ENCODE results near the gene TMEM273.

Gene TMEM273, protein sequence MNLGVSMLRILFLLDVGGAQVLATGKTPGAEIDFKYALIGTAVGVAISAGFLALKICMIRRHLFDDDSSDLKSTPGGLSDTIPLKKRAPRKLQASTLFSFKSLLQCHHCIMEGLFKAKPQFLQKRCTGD

DNA sequence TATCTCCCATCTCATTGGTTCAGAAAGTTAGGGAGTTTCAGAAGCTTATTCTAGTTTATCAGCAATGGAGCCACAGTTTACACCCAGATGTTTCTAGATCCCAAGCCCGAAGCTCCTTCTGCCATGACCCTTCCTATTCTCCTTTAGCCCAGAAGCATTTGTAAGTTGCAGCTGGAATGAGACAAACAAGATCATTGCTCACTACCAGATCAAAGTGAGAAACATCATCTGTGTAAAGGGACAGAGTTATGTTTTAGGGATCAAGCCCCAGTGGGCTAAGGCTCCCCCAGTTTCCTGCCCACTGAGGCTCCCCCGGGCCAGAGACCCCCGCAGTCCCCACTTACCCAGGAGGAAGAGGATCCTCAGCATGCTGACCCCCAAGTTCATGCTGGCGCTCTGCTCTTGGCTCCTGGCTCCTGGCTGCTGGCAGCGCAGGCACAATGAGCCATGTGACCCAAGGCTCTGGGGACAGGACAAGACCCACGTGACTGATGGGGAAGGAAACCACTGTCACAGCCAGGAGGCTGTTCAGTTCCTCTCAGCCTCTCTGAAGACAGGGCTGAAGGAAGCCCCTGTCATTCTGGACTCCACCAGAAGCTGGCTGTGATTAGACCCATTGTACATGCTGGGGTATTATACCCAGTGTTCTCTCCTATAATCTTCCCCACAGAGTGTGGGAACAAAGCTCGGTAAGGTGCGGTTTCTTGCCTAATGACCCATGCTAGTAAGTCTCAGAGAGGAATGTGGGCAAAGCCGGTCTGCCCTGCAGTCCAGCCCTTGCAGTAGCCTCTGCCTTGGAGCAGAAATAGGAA lies at the start of gene TMEM273:
Gene TMEM273 (minus strand): TSS at position 442 of the 812 bp plus-strand sequence. CDS start 55 bp downstream, at position 387.
- DNase-seq (ENCODE audit: low spot score): no peak

DNA sequence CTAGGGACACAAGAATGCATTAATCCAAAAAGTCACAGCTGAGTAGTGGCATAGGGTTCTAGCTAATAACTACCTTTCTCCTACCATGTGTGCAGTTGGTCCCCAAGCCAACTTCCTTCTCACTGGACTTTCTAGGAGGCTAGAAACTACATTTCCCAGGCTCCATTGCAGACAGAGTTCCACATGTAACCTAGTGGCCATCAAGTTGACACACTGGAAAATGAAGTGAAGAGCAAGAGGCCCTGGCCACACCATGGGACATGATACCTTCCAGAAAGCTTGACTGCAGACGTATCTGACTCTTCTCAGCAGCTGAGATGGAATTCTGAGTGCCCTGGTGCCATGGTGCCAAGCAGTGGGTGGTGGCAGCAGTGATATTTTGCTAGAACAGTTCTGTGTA lies 49.8 kb upstream of the TMEM273 start:
- DNase-seq (ENCODE audit: low spot score): no peak

DNA sequence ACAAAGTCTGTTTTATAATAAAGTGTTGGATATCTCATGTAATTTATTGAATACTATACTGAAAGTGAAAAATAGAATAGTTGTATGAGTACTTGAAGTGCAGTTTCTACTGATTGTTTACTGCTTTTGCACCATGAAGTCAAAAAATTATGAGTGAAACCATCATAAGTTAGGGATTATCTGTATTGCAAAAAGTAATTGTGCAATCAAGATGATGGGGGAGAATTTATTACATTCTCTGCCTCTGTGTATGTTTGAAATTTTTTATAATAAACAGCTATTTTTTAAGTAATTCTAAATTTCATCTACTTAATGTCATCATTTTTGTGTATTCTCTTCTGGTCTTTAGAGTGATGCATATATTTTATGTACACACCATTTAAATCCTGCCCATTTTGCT lies 47.2 kb upstream of the TMEM273 start:
- no peak for DNase-seq (ENCODE audit: low spot score)

DNA sequence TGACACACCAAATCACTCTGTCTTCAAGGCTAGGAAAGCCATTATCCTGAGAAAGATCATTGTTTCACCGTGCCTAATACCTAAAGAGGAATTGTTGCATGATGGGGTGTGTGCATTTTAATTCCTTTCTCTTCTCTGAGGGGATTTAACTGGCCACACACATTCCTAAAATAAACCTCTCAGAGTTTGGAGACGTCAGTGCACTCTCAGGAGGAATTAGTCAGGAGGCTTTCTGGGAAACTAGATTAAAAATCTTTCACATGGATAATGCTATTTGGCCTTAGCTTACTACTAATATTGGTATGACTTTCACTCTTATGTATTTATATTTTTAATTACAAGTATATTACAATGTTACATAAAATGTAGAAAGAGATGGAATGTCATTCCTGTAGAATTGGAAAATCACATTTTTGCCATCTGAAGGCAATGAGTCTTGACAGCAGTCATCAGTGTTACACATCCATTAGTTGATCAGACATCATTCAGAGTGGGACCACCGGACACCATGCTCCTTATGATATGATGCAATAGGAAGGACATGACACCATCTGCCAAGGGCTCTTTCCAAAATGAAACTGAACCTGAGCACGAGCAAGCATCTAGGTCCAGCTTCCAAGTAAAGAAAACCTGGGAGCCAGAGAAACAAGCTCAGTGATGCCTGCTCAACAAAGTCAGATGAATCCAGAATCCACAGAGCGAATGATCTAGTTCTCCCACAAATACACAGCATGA lies 43.1 kb upstream of the TMEM273 start:
- no peak for DNase-seq (ENCODE audit: low spot score)

DNA sequence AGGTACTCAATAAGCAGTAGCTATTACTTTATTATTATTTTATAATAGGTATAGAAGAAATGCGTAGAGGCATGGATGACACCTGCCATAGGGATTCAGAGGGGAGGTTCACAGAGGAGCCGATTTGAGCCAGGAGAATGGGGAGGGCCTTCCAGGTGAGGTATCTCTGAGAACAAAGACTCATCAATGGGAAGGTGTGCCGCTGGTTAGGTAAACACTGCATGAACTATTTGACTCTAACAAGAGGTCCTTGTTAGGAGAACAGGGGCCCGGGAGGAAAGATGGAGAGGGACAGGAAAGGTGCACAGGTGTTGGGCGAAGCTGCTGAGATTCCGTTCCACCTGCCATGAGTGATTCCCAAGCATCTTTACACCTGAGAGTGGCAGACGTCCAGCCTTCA lies 41.8 kb upstream of the TMEM273 start:
- DNase-seq (ENCODE audit: low spot score): no peak

DNA sequence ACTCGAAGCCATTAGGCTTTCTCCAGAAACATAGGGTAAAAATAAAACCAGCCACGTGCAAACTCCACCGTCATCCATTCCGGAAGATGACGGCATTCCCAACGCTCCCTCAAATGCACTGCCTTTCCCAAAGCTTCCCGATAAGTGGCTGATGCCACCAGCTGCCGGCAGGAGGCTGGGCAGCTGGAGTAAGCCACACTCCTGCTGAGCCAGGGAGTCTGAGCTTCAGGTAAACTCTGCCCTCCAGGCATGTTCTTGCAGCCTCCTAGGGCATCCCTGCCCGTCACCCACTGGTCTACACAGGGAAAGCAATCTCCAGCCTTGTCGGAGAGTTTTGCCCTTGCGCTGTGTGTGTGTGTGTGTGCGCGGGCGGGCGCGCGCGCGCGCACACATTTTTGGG lies 40.5 kb upstream of the TMEM273 start:
- no peak for DNase-seq (ENCODE audit: low spot score)

DNA sequence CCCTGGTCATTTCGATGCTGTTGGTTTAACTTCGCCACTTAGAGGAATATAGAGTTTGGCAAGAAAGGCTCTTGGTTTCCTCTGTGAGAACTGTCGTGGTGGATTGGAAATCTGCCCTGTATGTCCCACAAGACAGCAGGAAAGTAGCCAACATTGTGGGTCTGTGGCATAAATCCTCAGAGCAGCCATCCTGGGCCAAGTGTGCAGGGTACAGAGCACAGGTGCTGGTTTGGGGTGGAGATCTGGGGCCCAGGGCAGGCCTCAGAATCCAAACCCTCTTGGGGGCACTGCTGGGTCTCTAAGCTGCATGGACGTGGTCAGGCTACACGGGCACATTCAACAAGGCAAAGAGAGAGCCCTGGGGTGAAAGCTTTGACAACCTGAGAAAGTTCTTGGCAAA lies 39.2 kb upstream of the TMEM273 start:
- DNase-seq (ENCODE audit: low spot score): no peak

DNA sequence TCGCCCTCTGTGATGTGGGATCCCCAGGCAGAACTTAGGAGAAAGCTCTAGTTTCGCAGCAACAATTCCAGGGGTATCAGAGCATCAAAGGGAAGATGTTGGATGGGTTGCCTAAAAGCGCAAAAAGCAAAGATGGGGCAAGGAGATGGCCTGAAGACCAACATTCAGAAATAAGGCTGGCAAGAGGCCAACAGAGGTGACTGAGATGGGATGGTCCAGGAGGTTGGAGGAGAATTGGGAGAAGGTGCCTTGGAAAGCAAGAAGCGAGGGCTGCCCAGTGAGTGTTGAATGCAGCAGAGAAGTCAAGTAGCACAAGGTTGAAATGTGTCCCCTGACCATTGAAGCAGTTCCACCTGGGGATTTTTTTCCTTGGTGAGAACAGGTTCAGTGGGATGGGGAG lies 38.4 kb upstream of the TMEM273 start:
- no peak for DNase-seq (ENCODE audit: low spot score)

DNA sequence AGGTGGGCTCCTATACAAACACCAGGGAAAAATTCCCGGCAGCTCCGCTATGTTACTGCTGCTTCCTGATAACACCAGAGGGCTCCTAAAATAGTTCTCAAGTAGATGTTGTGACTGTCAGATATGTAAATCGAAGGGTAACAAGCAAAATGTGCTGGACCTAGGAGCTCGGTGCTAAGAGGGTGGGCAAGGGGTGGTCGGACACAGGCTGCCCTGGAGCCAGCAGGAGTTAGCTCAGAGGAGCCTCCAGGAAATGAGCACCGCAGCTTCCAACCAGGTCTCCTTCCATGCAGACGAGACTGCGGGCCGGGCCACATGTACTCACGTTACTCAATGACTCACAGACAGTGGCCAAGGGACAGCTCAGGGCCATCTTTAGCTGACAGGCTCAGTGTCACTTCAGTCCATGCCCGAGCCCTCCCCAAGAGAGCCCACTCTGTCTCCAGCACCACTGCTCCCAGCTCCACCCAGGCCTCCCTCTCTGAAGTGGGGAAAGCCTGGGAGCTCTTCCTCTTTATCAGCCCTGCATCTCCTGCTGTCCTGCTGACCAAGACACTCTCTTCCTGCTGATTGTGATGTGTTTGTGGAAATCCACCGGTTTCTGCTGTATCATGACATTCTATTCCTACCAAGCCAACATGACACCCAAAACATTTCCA lies 37.2 kb upstream of the TMEM273 start:
- DNase-seq (ENCODE audit: low spot score): no peak

DNA sequence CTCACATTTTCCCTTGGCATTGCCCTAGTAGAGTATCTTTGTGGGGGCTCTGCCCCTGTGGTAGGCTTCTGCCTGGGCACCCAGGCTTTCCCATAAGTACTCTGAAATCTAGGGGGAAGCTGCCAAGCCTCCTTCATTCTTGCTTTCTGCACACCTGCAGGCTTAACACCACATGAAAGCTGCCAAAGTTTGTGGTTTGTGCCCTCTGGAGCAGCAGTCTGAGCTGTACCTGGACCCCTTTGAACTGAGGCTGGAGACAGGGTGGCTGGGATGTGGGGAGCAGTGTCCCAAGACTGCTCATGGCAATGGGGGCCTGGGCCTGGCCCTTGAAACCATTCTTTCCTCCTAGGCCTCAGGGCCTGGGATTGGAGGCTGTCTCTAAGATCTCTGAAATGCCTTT lies 35.0 kb upstream of the TMEM273 start:
- DNase-seq (ENCODE audit: low spot score): no peak

DNA sequence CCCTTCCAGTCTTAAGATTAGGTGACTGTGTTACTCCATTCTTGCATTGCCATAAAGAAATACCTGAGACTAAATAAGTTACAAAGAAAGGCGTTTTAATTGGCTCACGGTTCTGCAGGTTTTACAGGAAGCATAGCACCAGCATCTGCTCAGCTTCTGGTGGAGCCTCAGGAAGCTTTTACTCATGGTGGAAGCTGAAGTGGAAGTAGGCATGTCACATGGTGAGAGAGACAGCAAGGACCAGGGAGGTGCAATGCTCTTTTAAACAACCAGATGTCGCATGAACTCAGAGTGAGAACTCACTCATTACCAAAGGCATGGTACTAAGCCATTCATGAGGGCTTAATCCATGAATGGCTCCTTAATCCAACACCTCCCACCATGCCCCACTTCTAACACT lies 34.0 kb upstream of the TMEM273 start:
- no peak for DNase-seq (ENCODE audit: low spot score)

DNA sequence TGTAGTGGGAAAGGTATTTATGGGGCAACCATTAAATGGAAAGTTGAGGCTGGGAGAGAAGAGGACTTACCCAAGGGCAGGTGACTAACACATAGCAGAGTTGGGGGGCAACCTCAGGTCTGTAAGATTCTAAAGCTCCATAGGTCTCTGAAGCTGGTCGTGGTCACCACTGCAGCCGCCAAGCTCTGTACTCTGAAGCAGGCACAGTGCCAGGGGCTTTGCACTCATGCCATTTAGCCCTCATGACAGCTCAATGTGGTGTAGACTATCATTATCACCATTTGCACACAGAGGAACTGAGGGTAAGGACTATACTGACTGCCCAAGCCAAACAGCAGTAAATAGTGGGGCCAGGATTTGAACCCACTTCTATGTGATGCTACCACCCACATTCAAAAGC lies 32.5 kb upstream of the TMEM273 start:
- no peak for DNase-seq (ENCODE audit: low spot score)

DNA sequence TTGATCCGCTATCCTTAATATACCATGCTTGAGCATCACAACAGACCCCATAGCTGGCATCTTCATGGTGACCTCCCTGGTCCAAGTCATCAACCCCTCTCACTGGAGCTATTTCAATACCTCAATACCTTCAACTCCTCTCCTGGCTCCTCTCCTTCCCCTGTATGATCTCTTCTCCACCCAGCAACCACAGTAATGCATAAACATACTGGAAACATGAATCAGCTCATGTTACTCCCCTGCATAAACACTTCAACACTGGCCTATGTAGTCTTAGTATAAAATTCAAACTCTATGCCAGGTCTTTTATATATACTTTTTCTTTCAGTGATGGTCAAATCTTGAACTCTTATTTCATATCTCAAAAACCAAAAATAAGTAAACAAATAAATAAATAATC lies 31.8 kb upstream of the TMEM273 start:
- DNase-seq (ENCODE audit: low spot score): no peak

DNA sequence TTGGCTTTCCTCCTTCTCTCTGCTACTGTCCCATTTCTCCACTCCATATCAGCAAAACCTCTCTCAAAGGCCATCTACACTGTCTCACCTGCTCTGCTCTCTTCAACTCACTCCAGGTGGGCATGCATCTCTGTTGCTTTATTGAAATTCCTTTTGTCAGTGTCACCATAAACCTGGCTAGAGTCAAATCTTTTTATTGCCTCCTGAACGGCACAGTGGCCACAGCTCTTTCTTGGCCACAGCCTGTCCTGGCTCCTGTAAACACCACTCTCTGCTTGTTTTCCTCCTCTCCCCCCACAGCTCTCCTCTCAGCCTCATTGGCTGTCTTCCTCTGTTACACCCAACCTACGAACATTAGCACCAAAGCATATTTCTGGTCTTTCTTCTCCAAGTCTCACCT lies 31.1 kb upstream of the TMEM273 start:
- DNase-seq (ENCODE audit: low spot score): no peak

DNA sequence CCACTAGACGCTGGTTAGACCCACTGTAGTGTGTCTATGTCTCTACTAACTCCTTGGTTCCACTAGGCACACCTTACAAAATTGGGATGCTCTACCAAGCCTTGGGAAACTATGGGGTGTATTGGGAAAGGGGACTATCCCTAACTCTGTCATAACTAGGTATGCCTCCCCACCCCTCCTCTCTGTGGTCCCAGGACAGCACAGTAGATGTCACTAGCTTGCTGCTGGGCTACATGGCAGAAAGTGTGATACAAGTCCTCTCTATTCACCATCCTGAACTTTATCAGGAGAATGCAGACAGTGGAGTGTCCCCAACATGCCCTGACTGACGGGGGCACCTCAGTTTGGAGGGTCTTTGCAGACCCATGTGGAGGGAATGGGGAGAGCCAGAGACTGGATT lies 30.3 kb upstream of the TMEM273 start:
- DNase-seq (ENCODE audit: low spot score): no peak

DNA sequence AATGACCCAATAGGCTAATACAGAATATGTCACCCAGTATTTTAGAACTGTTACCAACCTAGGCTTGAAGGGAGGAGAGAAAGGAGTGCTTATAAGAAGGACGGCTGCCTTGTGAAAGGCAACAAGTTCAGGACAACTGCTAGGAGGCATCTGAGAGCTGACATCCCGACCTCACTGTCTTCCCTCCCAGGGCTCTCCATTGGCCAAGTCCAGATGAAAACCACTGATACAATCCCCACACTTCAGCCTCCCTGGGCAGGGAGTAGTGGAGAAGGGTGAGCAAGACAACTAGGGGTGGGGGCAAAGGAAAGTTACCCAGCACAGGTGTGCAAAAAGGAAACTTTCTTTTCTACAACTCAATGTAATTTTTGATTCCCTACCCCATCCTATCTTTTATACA lies 29.5 kb upstream of the TMEM273 start:
- no peak for DNase-seq (ENCODE audit: low spot score)

DNA sequence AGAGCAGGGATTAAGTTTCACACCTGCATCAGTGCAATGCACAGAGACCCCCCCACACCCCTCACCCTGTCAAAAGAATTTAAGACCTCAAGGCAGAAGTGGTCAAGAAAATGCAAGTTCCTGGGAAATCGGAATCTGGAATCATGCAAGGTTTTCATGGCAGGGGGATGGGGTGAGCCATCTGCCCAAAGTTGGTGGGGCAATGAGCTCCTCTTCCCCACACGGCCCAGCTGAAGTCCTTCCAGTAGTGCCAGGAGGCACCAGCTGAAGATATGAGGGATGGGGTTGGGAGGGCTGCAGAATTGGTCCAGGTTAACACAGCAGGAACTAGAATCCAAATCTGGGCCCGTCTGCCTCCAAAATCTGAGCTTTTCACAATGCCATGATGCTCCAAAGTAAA lies 25.0 kb upstream of the TMEM273 start:
- DNase-seq (ENCODE audit: low spot score): no peak

DNA sequence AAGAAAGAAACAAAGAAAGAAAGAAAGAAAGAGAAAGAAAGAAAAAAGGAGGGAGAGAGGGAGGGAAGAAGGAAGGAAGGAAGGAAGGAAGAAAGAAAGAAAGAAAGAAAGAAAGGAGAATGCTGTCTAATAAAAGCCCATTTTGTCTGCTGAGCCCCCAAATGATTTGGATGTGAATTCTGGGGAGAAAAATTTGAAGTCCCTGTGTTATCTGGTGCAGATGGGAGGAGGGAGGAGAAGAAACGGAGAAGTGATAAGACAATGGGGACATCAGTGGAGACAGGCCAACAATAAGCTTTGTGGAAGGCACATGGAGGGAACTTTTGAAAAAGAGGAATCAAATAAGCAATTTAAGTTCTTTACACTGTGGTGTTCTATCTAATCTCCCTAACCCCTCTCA lies 24.6 kb upstream of the TMEM273 start:
- no peak for DNase-seq (ENCODE audit: low spot score)

DNA sequence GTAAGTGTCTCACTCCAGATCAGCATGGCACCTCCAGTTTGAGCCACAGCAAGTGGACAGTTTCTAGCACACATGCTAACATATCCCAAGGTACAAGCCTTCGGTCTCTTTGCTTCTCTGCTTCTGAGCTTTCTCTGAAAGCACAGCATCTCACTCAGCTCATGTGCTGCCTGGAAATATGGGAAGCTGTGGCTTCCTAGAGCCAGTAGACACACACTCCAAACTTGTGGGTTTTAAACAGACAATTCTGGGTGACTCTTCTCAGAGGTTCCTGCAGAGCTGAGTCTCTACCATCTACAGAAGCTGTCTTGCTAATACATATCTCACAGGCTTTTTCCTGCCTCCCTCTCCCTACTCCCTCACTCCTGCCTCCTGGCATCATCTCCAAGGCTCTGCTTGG lies 23.9 kb upstream of the TMEM273 start:
- DNase-seq (ENCODE audit: low spot score): no peak

DNA sequence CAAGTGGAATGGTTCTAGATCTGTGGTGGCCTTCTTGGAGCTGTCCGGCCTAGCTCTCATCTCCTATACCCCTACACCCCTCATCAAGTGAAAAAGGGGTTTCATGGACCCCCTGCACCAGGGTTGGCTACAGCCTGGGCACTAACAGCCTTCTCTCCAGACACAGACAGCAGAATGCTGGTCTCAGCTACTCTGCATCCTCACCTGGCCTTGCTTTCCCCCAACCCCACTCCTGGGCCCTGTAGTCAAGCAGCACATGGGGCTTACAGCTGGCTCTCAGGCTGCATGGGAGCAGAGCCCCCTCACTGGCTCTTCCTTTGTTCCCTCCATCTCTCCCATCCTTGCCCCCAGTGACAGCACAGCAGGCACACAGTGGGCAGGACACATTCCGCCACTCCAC lies 20.8 kb upstream of the TMEM273 start:
- no peak for DNase-seq (ENCODE audit: low spot score)

DNA sequence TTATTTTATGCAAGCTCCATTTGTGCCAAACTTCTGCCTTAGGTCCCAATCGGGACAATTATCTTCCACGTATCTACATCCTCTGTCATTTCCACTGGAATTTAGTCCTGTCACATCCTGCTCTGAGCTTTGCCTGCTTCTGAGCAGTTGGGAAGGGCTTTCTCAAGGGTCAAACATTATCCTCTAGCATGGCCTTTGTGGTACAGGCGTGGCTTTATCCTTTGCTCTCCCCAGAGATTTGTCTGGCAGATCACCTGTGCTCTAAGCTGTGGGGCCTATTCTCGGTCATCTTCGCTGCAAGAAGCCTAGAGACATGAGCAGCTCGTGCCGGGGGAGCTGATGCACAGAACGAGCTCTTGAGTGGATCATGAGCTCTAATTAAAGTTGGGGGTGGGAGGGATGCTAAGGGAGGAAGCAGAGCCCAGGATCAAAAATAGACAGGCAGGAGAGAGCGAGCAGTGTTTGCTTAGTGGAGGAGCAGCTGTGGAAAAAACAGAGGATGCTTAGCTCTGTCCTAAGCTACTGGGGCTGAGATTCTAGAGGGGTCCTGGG lies 19.8 kb upstream of the TMEM273 start:
- DNase-seq (ENCODE audit: low spot score): no peak

DNA sequence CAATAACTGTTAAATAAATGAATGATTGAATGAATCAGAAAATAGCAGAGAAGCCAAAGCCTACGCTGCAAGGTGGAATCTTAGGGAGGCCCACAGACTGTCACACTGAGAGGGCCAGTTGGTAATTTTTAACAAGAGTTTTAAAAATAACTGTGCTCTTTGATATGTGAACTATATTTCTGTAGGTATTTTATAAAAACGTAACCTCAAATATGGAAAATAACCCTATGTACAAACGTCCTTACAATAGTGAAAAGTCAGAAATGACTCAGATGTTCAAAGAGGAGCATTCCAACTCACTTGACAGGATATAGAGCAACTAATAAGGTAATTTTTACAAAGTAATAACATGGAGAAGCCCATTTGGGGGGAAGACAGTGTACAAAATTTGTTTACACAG lies 18.9 kb upstream of the TMEM273 start:
- DNase-seq (ENCODE audit: low spot score): no peak

DNA sequence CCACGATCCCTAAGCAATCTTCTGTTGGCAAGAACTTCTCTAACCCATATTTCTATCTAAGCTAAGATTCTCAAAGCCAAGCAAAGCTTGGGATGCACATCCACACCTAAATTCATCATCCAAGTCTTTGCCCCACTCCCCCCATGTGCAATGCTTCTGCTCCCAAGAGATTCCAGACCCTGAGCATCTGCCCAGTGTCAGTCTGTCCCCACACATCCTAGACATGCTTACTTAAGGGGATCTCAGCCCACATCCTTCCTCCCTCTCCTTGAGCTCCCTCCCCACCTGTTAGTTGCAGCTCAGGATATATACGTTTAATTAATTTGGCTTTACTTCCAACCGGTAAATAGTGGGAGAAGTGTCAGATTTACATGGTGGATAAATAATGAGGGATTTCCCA lies 17.0 kb upstream of the TMEM273 start:
- no peak for DNase-seq (ENCODE audit: low spot score)
